Measurements from ENCODE around the gene GNA14. TPM values are rescaled to one million over a fixed set of nuclear protein-coding genes. Genes with fewer than 3 reads are reported as not detected.

GNA14 gene
- total and polyA plus RNA-seq, 2 of the 8 experiments (the other 6 are each of a cell fraction or from before 2014, with no cell fraction given) = 3.4 to 6.3 TPM

GRCh38 chr9:77423841-77424240 is 224.3 kb downstream of the GNA14 start (continued):
- no peak for TF ChIP-seq RXRA (IDR thresholded peaks at IDR 0.05; ENCODE audit: insufficient read depth, low read depth, low read length)

All from H1 (cell line).